ENCODE results near the gene ATR.

The ATR gene

GRCh38 chr3:142523921-142524566, 54.5 kb downstream of the ATR start:
- no peak for DNase-seq (ENCODE audit: low read depth)

DNA sequence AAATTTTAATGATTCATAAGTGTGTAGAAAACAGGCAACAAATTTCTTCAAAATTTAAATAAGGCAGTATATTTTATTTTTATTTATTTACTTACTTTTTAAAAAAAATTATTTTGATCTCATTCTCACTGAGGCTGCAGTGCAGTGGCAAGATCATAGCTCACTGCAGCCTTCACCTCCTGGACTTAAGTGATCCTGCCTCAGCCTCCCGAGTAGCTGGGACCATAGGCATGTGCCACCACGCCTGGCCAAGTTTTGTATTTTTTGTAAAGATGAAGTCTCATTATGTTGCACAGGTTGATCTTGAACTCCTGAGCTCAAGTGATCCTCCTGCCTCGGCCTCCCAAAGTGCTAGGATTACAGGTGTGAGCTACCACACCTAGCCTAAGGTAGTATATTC, 69.5 kb downstream of the ATR start:
- no peak for DNase-seq (ENCODE audit: low read depth)

- no peak for DNase-seq (ENCODE audit: low read depth)
Measured at GRCh38 chr3:142507241-142507640, 71.3 kb downstream of the ATR start.

- no peak for DNase-seq (ENCODE audit: low read depth)
Measured at GRCh38 chr3:142502187-142502985, 76.1 kb downstream of the ATR start.

GRCh38 chr3:142501004-142501926, 77.3 kb downstream of the ATR start:
- no peak for DNase-seq (ENCODE audit: low read depth)

- DNase-seq (ENCODE audit: low read depth) = no peak
Measured at GRCh38 chr3:142500211-142500610, 78.3 kb downstream of the ATR start.

DNA sequence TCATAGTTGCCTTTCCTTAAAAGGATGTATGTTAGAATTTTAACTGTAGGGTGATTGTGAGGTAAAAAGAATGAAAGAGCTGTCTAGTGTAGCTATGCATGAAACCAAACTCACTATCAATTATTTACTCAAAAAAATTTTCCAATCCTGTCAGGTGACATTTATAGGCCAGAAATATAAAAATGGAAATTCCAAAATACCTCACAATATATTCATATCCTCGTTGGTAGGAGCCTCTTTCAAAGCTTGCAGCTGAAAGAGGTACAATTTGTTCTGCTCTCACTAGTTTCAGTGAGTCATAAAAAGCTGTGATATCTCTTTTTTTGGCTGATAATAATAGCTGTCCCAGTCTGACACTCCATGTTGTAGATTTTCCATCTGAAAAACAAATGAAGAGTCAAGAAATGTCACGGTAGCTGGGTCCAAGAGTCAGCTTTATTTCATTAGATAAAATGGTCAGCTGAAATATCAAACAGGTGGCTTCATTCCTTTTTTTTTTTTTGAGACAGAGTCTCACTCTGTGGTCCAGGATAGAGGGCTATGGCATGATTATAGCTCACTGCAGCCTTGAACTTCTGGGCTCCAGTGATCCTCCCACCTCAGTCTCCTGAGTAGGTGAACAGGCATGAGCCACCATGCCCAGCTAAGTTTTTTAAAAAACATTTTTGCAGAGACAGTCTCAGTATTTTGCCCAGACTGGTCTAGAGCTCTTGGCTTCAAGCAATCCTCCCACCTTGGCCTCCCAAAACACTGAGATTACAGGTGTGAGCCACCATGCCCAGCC, 79.9 kb downstream of the ATR start:
- no peak for DNase-seq (ENCODE audit: low read depth)

- no peak for DNase-seq (ENCODE audit: low read depth)
Measured at GRCh38 chr3:142497729-142498128, 80.8 kb downstream of the ATR start.

DNA sequence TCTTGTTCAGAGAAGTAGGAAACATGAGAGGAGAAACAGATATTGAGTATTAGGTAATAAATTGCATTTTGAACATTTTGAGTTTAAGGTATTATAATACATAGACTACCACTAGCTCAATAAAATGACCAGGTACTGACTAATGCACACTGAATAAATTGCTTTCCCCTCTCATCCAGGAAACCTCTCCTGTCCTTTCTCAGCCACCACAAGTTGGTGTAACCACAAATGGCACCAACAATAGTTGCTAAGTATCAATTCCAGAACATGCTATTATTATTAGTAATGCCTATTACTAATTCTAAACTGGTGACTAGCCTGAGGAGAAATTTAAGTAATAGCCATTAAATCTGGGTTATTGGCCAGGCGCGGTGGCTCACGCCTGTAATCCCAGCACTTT, 83.4 kb downstream of the ATR start:
- DNase-seq (ENCODE audit: low read depth) = no peak

DNA sequence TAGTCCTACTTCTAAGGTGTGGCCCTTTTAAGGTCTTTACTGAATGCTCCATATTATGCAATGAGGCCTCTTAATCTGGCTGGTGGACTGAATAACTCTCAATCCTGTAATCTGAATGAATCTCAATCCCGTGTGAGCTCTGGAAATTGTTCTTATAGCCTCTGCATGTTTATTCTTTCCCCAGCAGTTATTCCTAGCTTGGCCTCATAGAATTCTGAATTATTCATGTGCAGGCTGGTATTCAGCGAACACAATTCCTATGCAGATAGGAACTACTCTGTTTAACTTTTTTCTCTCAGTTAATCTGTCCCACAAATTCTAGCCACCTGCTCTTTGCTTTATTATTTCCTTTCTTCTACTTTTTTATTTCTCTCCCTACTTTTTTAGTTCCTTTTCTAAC, 86.3 kb downstream of the ATR start:
- no peak for DNase-seq (ENCODE audit: low read depth)

DNA sequence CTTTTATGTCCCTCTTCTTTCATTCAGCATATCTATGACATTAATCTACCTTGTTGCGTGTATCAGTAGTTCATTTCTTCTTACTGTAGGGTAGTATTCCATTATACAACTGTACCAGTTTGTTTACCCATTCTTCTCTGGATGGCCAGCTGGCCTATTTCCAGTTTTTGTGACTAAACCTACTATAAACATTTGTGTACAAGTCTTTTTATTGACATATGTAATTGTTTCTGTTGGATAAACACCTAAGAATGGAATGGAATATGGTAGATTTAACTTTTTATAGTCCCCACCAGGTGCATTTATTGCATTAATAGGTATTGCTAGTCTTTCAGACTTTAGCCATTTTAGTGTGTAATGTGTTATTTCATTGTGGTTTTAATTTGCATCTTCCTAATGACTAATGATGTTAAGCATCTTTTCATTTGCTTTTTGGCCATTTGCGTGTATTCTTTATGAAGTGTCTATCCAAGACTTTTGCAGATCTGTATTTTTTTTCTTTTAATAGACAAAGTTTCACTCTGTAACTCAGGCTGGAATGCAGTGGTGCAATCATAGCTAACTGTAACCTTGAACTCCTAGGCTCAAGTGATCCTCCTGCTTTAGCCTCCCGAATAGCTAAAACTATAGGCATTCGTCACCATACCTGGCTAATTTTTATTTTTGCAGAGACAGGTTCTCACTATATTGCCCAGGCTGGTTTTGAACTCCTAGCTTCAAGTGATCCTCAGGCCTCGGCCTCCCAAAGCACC, 88.8 kb downstream of the ATR start:
- no peak for DNase-seq (ENCODE audit: low read depth)

DNA sequence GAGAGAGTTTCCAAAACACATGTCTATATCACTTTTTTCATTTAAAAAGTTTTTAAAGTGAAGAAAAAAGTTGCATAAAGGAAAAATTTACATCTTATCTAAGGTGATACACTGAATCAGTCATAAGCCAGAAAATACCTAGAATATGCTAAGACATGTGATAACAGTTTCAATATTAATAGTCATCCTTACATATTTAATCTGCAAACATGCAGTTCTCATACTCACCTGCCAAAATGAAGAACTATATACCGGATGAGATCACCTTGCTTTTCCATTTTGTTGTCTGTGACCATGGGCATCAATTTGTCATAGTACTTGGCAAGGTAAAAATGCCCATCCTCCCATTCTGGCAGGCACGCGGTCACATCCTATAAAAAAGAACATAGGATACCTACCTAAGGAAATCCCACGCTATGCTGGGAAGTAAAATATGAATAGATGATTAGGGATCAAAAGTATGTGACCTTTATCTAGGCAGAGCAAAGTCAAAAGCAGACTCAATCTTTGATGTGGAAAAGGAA, 93.6 kb downstream of the ATR start:
- DNase-seq (ENCODE audit: low read depth) = no peak

DNA sequence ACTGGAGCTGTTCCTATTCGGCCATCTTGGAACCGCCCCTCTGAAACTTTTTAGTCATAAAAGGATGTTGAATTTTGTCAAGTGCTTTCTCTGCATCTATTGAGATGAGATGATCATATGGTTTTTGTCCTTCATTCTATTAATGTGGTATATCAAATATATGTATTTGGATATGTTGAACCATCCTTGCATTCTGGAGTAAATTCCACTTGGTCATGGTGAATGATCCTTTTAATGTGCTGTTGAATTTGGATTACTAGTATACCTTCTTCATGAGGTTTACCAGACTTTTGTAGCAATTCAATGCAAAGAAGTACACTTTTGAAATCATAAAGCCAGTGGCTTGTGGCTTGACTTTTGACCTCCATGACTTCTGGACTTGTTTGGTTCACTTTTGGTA, 97.3 kb downstream of the ATR start:
- DNase-seq (ENCODE audit: low read depth) = no peak

- DNase-seq (ENCODE audit: low read depth) = no peak
Measured at GRCh38 chr3:142470826-142471225, 107.7 kb downstream of the ATR start.

- DNase-seq (ENCODE audit: low read depth) = no peak
Measured at GRCh38 chr3:142468456-142468855, 110.1 kb downstream of the ATR start.

GRCh38 chr3:142467768-142468167, 110.8 kb downstream of the ATR start:
- DNase-seq (ENCODE audit: low read depth) = no peak

- no peak for DNase-seq (ENCODE audit: low read depth)
Measured at GRCh38 chr3:142460689-142461088, 117.8 kb downstream of the ATR start.

- no peak for DNase-seq (ENCODE audit: low read depth)
Measured at GRCh38 chr3:142459929-142460328, 118.6 kb downstream of the ATR start.

- DNase-seq (ENCODE audit: low read depth) = no peak
Measured at GRCh38 chr3:142459096-142459495, 119.4 kb downstream of the ATR start.

DNA sequence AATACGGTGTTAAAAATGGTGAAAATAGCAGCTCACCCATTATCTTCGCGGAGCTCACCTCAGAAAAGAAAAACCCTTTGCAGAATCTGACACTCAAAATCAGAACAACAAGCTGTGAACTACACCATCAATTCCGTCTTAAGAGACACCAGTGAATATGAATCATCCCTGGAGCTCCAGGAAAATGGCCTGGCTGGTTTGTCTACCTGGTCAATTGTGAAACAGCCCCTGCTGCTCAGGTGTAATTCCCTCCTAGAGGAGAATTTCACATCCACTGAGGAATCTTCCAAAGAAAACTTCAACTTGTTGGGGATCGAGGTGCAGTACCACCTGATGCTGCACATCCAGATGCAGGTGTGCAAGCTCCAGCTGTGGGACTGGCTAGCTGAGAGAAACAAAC, 127.7 kb downstream of the ATR start:
- DNase-seq (ENCODE audit: low read depth) = no peak

- no peak for DNase-seq (ENCODE audit: low read depth)
Measured at GRCh38 chr3:142450189-142450588, 128.3 kb downstream of the ATR start.
